Bronchial epithelial cell (primary cell): ENCODE measurements around the gene RPL7L1. TPM values are rescaled to one million over a fixed set of nuclear protein-coding genes. Genes with fewer than 3 reads are reported as not detected.

Experiments used
- DNase-seq: peaks from one replicate; pipeline ENCODE4 v3.0.0-alpha.2; 2010; ENCODE audit warnings: low read depth
- FAIRE-seq: peaks from 2 replicates; lab custom pipeline; 2011; peaks lifted over from hg19 to GRCh38; lab: Jason Lieb, UNC
- H3K27me3 ChIP-seq: 2 replicates; pipeline ENCODE4 v1.5.1; 2011; ENCODE audit warnings: low read length; ENCODE audit not compliant: control insufficient read depth, insufficient read depth
- H3K36me3 ChIP-seq: 2 replicates; pipeline ENCODE4 v1.5.1; 2011; ENCODE audit warnings: low read length; ENCODE audit not compliant: control insufficient read depth, insufficient read depth
- H3K4me3 ChIP-seq: 2 replicates; pipeline ENCODE4 v1.5.1; 2011; ENCODE audit warnings: mild to moderate bottlenecking, low read depth, low read length, control low read depth
- total RNA-seq: library from RNA; depleted of rRNA; stranded (reverse); fragments of >200 nt; gene quantifications from 2 replicates; pipeline ENCODE4 v1.2.1, GENCODE V29; 2014
- TF ChIP-seq, protein P1 (sequence below): IDR thresholded peaks from 2 replicates; pipeline ENCODE4 v1.5.1; 2011; ENCODE audit warnings: mild to moderate bottlenecking, moderate library complexity, low read length, control low read depth, inconsistent platforms; ENCODE audit not compliant: insufficient read depth, severe bottlenecking

The RPL7L1 gene
- total RNA-seq, 1 donor from 2014 or later: 109 TPM

GRCh38 chr6:42846505-42846904, 32.9 kb upstream of the RPL7L1 start:
- FAIRE-seq (no peak), DNase-seq (no peak)
- TF ChIP-seq, protein P1, sequence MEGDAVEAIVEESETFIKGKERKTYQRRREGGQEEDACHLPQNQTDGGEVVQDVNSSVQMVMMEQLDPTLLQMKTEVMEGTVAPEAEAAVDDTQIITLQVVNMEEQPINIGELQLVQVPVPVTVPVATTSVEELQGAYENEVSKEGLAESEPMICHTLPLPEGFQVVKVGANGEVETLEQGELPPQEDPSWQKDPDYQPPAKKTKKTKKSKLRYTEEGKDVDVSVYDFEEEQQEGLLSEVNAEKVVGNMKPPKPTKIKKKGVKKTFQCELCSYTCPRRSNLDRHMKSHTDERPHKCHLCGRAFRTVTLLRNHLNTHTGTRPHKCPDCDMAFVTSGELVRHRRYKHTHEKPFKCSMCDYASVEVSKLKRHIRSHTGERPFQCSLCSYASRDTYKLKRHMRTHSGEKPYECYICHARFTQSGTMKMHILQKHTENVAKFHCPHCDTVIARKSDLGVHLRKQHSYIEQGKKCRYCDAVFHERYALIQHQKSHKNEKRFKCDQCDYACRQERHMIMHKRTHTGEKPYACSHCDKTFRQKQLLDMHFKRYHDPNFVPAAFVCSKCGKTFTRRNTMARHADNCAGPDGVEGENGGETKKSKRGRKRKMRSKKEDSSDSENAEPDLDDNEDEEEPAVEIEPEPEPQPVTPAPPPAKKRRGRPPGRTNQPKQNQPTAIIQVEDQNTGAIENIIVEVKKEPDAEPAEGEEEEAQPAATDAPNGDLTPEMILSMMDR: no peak
- no peaks in the 10 kb centered on the region for H3K36me3 ChIP-seq
- no peak overlapping the region for H3K4me3 ChIP-seq
- no peaks in the 10 kb centered on the region for H3K27me3 ChIP-seq

GRCh38 chr6:42848700-42849099, 30.7 kb upstream of the RPL7L1 start:
- TF ChIP-seq, protein P1: no peak
- FAIRE-seq (no peak), DNase-seq (no peak)
- no peaks in the 10 kb centered on the region for H3K36me3 ChIP-seq
- H3K27me3 ChIP-seq: no peaks in the 10 kb centered on the region
- H3K4me3 ChIP-seq: no peak overlapping the region

- DNase-seq (no peak), FAIRE-seq (no peak)
- Histone ChIP-seq H3K27me3 (no peaks in the 10 kb centered on the region), H3K36me3 (peaks cover 2% of the 10 kb centered on the region), H3K4me3 (no peak overlapping the region)
- TF ChIP-seq, protein P1: no peak
Measured at GRCh38 chr6:42851599-42851998, 27.8 kb upstream of the RPL7L1 start.

DNA sequence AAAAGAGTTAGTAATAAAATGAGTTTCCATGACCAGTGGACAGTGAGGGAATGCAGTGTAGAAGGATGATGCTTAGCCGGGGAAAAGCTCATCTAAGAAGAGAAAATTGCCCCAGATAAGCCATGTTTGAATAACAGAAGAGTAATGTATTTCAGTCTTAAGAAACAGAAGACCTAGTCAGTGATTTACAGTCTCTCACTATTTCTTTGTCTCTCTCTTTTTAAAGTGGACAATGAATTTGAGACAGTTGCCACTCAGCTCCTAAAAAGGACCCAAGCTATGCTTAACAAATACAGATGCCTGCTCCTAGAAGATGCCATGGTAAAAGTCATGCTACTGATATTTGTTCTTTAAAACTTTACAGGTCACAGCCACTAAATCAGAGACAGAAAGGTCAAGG, 19.4 kb upstream of the RPL7L1 start:
- DNase-seq (no peak), FAIRE-seq (no peak)
- TF ChIP-seq, protein P1: no peak
- peaks cover 7% of the 10 kb centered on the region for H3K36me3 ChIP-seq
- H3K4me3 ChIP-seq: no peak overlapping the region
- H3K27me3 ChIP-seq: no peaks in the 10 kb centered on the region

DNA sequence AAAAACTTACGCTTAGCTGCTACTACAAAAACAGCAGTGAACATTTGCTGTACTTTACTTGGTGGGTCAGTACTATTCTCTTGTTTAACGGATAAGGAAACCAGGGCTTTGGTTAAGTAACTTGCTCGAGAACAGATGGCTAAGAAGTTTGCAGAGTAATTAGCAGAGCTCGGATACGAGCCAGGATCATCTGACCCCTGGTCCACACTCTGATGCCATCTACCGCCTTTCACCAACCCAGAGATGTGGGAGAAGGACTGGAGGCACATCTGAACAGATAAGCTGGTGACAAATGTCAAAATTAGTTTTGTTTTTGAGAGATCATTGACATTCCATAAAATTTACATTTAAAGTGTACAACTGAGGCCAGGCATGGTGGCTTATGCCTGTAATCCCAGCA, 18.9 kb upstream of the RPL7L1 start:
- TF ChIP-seq, protein P1: no peak
- H3K27me3 ChIP-seq: no peaks in the 10 kb centered on the region
- DNase-seq: no peak
- H3K4me3 ChIP-seq: no peak overlapping the region
- no peak for FAIRE-seq
- H3K36me3 ChIP-seq: peaks cover 7% of the 10 kb centered on the region

DNA sequence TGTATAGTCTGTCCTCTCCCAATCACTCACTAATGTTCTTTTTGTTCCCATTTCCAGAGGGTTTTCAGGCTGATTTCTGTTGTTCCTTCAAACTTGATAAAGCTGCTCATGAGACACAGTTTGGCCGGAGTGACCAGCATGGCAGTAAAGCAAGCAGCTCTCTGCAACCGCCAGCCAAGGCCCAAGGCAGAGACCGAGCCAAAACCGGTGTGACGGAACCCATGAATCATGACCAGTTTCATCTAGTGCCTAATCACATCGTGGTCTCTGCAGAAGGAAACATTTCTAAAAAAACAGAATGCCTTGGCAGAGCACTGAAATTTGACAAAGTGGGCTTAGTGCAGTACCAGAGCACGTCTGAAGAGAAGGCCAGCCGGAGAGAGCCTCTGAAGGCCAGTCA, 14.8 kb upstream of the RPL7L1 start:
- Histone ChIP-seq H3K4me3 (no peak overlapping the region), H3K36me3 (peaks cover 1% of the 10 kb centered on the region), H3K27me3 (no peaks in the 10 kb centered on the region)
- FAIRE-seq: no peak
- DNase-seq: no peak
- TF ChIP-seq, protein P1: no peak
